HepG2 (cell line): Measurements from ENCODE around the gene ANXA5. TPM values are rescaled to one million over a fixed set of nuclear protein-coding genes. Genes with fewer than 3 reads are reported as not detected.
A peak's percentile ranks its signal among the peaks of the same experiment; 100 is the strongest.

ENCODE experiments used
- AFF4 ChIP-seq: sonication (generic); formaldehyde crosslinking; IDR thresholded peaks from 2 replicates; pipeline ENCODE4 v1.4.0; 2020; ENCODE audit warnings: missing genetic modification reagents
- DNMT1 ChIP-seq: sonication (generic); formaldehyde crosslinking; IDR thresholded peaks from 2 replicates; pipeline ENCODE4 v1.5.1; 2020; ENCODE audit warnings: mild to moderate bottlenecking, missing genetic modification reagents
- FOXP4 ChIP-seq: sonication (generic); formaldehyde crosslinking; IDR thresholded peaks from 2 replicates; pipeline ENCODE4 v1.4.0; 2020; ENCODE audit warnings: missing genetic modification reagents
- MAFK ChIP-seq, 2 experiments: IDR thresholded peaks in 1 of 2; conservative IDR thresholded peaks in 1 of 2; 2 replicates each; pipeline ENCODE4 v1.6.1; 2011; ENCODE audit warnings: improper control_type of control experiment in 2 of 2, low read length in 2 of 2
- MEIS2 ChIP-seq: sonication (generic); formaldehyde crosslinking; IDR thresholded peaks from 2 replicates; pipeline ENCODE4 v1.9.0; 2021; ENCODE audit warnings: mild to moderate bottlenecking, missing genetic modification reagents
- RCOR2 ChIP-seq: IDR thresholded peaks from 2 replicates; pipeline ENCODE4 v1.6.1; 2016; ENCODE audit warnings: missing biosample characterization, missing genetic modification reagents
- SUZ12 ChIP-seq: fragments of 150-350 bp; IDR thresholded peaks from 2 replicates; pipeline ENCODE4 v1.6.1; 2014; ENCODE audit warnings: low read depth, low read length
- TIGD3 ChIP-seq: sonication (generic); formaldehyde crosslinking; IDR thresholded peaks from 2 replicates; pipeline ENCODE4 v1.5.1; 2020; ENCODE audit warnings: mild to moderate bottlenecking, missing genetic modification reagents, borderline replicate concordance
- ZBTB7A ChIP-seq: sonication (generic); formaldehyde crosslinking; IDR thresholded peaks from 2 replicates; pipeline ENCODE4 v1.8.0; 2022; ENCODE audit warnings: mild to moderate bottlenecking, missing genetic modification reagents
- ZNF160 ChIP-seq: sonication (generic); formaldehyde crosslinking; IDR thresholded peaks from 2 replicates; pipeline ENCODE4 v1.8.0; 2022; ENCODE audit warnings: mild to moderate bottlenecking, inconsistent platforms, missing genetic modification reagents
- ZNF224 ChIP-seq: sonication (generic); formaldehyde crosslinking; IDR thresholded peaks from 2 replicates; pipeline ENCODE4 v1.5.0; 2020; ENCODE audit warnings: mild to moderate bottlenecking, missing genetic modification reagents
- ZNF639 ChIP-seq: conservative IDR thresholded peaks from 2 replicates; pipeline ENCODE4 v1.6.1; 2018; ENCODE audit warnings: missing genetic modification reagents
- ZNF710 ChIP-seq: sonication (generic); formaldehyde crosslinking; IDR thresholded peaks from 2 replicates; pipeline ENCODE4 v1.5.0; 2020; ENCODE audit warnings: mild to moderate bottlenecking, missing genetic modification reagents, borderline replicate concordance
- polyA plus RNA-seq, 8 experiments: library from polyadenylated mRNA; depleted of rRNA in 3 of 8; stranded (reverse) in 7 of 8; unstranded in 1 of 8; fragments of >200 nt; fragmentation: Illumina TruSeq in 4 of 8; extraction: Trizol in 4 of 8; gene quantifications; 2 replicates each; pipeline versions ENCODE4 v1.2.1 to v1.2.3, GENCODE V29; 2011 to 2016; ENCODE audit warnings: low read depth in 4 of 8, missing spikeins in 1 of 8, mixed read lengths in 1 of 8; ENCODE audit not compliant: insufficient read depth in 1 of 8
- total RNA-seq, 5 experiments: library from RNA; depleted of rRNA; stranded (reverse); fragments of >200 nt; fragmentation: Illumina TruSeq; extraction: Trizol; gene quantifications; 2 replicates each; pipeline ENCODE4 v1.2.3, GENCODE V29; 2016; ENCODE audit warnings: low read depth in 1 of 5

The ANXA5 gene
- total and polyA plus RNA-seq, 2 of the 13 experiments (the other 11 are each of a cell fraction or from before 2014, with no cell fraction given): 209 to 342 TPM

GRCh38 chr4:121696581-121697461, at the start of gene ANXA5 (continued):
- TF ChIP-seq ZNF710 (CRISPR knock-in tag) (no peak), ZNF639 (CRISPR knock-in tag) (0 out of 2 replicates have a peak, but pooled peaks have one; percentile 14), TIGD3 (CRISPR knock-in tag) (no peak), ZNF160 (CRISPR knock-in tag) (0 out of 2 replicates have a peak, but pooled peaks have one; percentile 28), AFF4 (no peak), MEIS2 (CRISPR knock-in tag) (no peak), DNMT1 (no peak), SUZ12 (no peak), MAFK (conservative IDR thresholded peaks at IDR 0.05 in 1 of 2, IDR thresholded peaks at IDR 0.05 in 1 of 2; ENCODE audit: low read length in 2 of 2) (no peak), RCOR2 (CRISPR knock-in tag) (no peak), ZNF224 (CRISPR knock-in tag) (no peak), FOXP4 (CRISPR knock-in tag) (no peak), ZBTB7A (CRISPR knock-in tag) (no peak)
